A549 (cell line): Measurements from ENCODE around the gene DMBT1. TPM values are rescaled to one million over a fixed set of nuclear protein-coding genes. Genes with fewer than 3 reads are reported as not detected.

Experiments used
- ATAC-seq, 2 experiments: fragments of 200-7000 bp in 1 of 2; fragments of >200 bp in 1 of 2; cut with Nextera tagmentation in 1 of 2; cut with Tn5 transposase in 1 of 2; 3 replicates each; pipeline versions ENCODE4 v1.8.0 to v1.9.1; 2018 to 2020; ENCODE audit warnings: mild to moderate bottlenecking in 1 of 2, moderate library complexity in 1 of 2
- CTCF ChIA-PET: fragments of 300-600 bp; sonication (Branson Sonifier 250); formaldehyde crosslinking; extraction: SDS; loops from one replicate; lab custom pipeline; 2021; ENCODE audit warnings: antibody characterized with exemption, inconsistent platforms; lab: Yijun Ruan, JAX
- POLR2A ChIA-PET: fragments of 350-600 bp; formaldehyde crosslinking; extraction: SDS; loops from one replicate; lab custom pipeline; 2021; ENCODE audit warnings: antibody characterized with exemption, inconsistent platforms; lab: Yijun Ruan, JAX
- DNase-seq, 2 experiments: peaks; one replicate each; pipeline versions ENCODE4 v3.0.0 to v3.0.0-alpha.2; 2011 to 2016; ENCODE audit warnings: low read depth in 1 of 2, low spot score in 1 of 2
- FAIRE-seq: peaks from 2 replicates; lab custom pipeline; 2011; peaks lifted over from hg19 to GRCh38; lab: Jason Lieb, UNC
- H3K27ac ChIP-seq, 2 experiments: fragments of >200 bp; sonication (Bioruptor Twin); formaldehyde crosslinking; 3 replicates each; pipeline ENCODE4 v1.5.1; 2016 to 2017
- H3K4me1 ChIP-seq: fragments of >200 bp; sonication (Bioruptor Twin); formaldehyde crosslinking; 3 replicates; pipeline ENCODE4 v1.6.1; 2016
- H3K4me2 ChIP-seq: fragments of >200 bp; sonication (Bioruptor Twin); formaldehyde crosslinking; 3 replicates; pipeline ENCODE4 v1.6.1; 2016
- H3K4me3 ChIP-seq: fragments of >200 bp; sonication (Bioruptor Twin); formaldehyde crosslinking; 3 replicates; pipeline ENCODE4 v1.5.1; 2016
- H3K9me3 ChIP-seq: fragments of >200 bp; sonication (Bioruptor Twin); formaldehyde crosslinking; 3 replicates; pipeline ENCODE4 v1.6.1; 2016
- ATOH8 ChIP-seq: fragments of 250-450 bp; sonication (Bioruptor Pico); IDR thresholded peaks from 2 replicates; pipeline ENCODE4 v1.5.0; 2020; ENCODE audit warnings: low read depth, mild to moderate bottlenecking, moderate library complexity
- BCL3 ChIP-seq: fragments of >200 bp; sonication (Bioruptor Twin); formaldehyde crosslinking; IDR thresholded peaks from 3 replicates; pipeline ENCODE4 v1.6.1; 2016
- CTCF ChIP-seq: fragments of >200 bp; sonication (Bioruptor Twin); formaldehyde crosslinking; IDR thresholded peaks from 3 replicates; pipeline ENCODE4 v1.5.1; 2016
- EHF ChIP-seq: fragments of 250-450 bp; sonication (Bioruptor Pico); IDR thresholded peaks from 2 replicates; pipeline ENCODE4 v1.5.0; 2020; ENCODE audit warnings: mild to moderate bottlenecking
- ELK1 ChIP-seq: fragments of 150-350 bp; IDR thresholded peaks from 2 replicates; pipeline ENCODE4 v1.6.1; 2014; ENCODE audit warnings: low read depth, mild to moderate bottlenecking, low read length
- HDAC2 ChIP-seq: fragments of 200-600 bp; sonication (generic); IDR thresholded peaks from 2 replicates; pipeline ENCODE4 v1.6.1; 2016
- HEYL ChIP-seq: fragments of 250-450 bp; sonication (Bioruptor Pico); IDR thresholded peaks from 2 replicates; pipeline ENCODE4 v1.8.0; 2021; ENCODE audit warnings: mild to moderate bottlenecking, moderate library complexity
- HOXB5 ChIP-seq: fragments of 250-450 bp; sonication (Bioruptor Pico); IDR thresholded peaks from 2 replicates; pipeline ENCODE4 v1.5.0; 2020; ENCODE audit warnings: mild to moderate bottlenecking, moderate library complexity
- JUN ChIP-seq, 2 experiments: fragments of >200 bp; sonication (Bioruptor Twin); formaldehyde crosslinking; IDR thresholded peaks; 2 replicates in 1 of 2; 3 replicates in 1 of 2; pipeline ENCODE4 v1.6.1; 2016 to 2017
- KDM1A ChIP-seq: fragments of 200-600 bp; sonication (generic); IDR thresholded peaks from 2 replicates; pipeline ENCODE4 v1.6.1; 2016; ENCODE audit warnings: low read depth, mild to moderate bottlenecking
- MAZ ChIP-seq: fragments of 150-350 bp; IDR thresholded peaks from 2 replicates; pipeline ENCODE4 v1.6.1; 2014; ENCODE audit warnings: antibody characterized with exemption, low read depth, low read length, borderline replicate concordance
- MYC ChIP-seq: IDR thresholded peaks from 2 replicates; pipeline ENCODE4 v1.6.1; 2012; ENCODE audit warnings: mild to moderate bottlenecking, inconsistent platforms, low read length, improper control_type of control experiment, borderline replicate concordance
- NFE2L2 ChIP-seq: fragments of 150-350 bp; conservative IDR thresholded peaks from 2 replicates; pipeline ENCODE4 v1.6.1; 2014; ENCODE audit warnings: low read length
- NPAS2 ChIP-seq: fragments of 250-450 bp; sonication (Bioruptor Pico); IDR thresholded peaks from 2 replicates; pipeline ENCODE4 v1.8.0; 2022; ENCODE audit warnings: mild to moderate bottlenecking, moderate library complexity, borderline replicate concordance
- RARB ChIP-seq: fragments of 250-450 bp; sonication (Bioruptor Pico); IDR thresholded peaks from 2 replicates; pipeline ENCODE4 v1.8.0; 2021; ENCODE audit warnings: mild to moderate bottlenecking, moderate library complexity
- RCOR1 ChIP-seq: fragments of 150-350 bp; IDR thresholded peaks from 2 replicates; pipeline ENCODE4 v1.6.1; 2014; ENCODE audit warnings: antibody characterized with exemption, low read length, low read depth
- RNF2 ChIP-seq: fragments of 200-600 bp; sonication (generic); IDR thresholded peaks from 2 replicates; pipeline ENCODE4 v1.6.1; 2016; ENCODE audit warnings: low read depth, mild to moderate bottlenecking, antibody characterized with exemption, moderate library complexity, borderline replicate concordance
- TFCP2L1 ChIP-seq: fragments of 250-450 bp; sonication (Bioruptor Pico); IDR thresholded peaks from 2 replicates; pipeline ENCODE4 v1.5.0; 2021; ENCODE audit warnings: mild to moderate bottlenecking
- ZNF302 ChIP-seq: fragments of 250-450 bp; sonication (Bioruptor Pico); IDR thresholded peaks from 2 replicates; pipeline ENCODE4 v1.9.0; 2021; ENCODE audit warnings: inconsistent platforms, mild to moderate bottlenecking, moderate library complexity
- WGBS: methylation state at CpG from one replicate; pipeline ENCODE4 v1.1.6; 2017; ENCODE audit errors: missing lambda C conversion rate; 5-methylcytosine and 5-hydroxymethylcytosine counted together
- polyA plus RNA-seq, 4 experiments: library from polyadenylated mRNA; depleted of rRNA in 3 of 4; stranded (reverse); fragments of >200 nt; fragmentation: RNase III in 1 of 4; extraction: RNeasy Plus Mini Kit Qiagen cat#74134 plus additional on column Dnase treatment in 1 of 4; gene quantifications; 2 replicates in 3 of 4; 3 replicates in 1 of 4; pipeline ENCODE4 v1.2.3, GENCODE V29; 2011 to 2017
- TF ChIP-seq, protein P1 (sequence below): IDR thresholded peaks from 2 replicates; pipeline ENCODE4 v1.6.1; 2012; ENCODE audit warnings: low read depth, borderline replicate concordance
- TF ChIP-seq, protein P2 (sequence below): IDR thresholded peaks from 2 replicates; pipeline ENCODE4 v1.6.1; 2012

DMBT1 gene
- polyA plus RNA-seq, 2 of the 4 experiments (the other 2 are of a cell fraction), result 0.01 to 0.03 TPM

- ChIA-PET POLR2A (no interaction called here), CTCF (interaction anchor here (0.6 to 4.5 kb wide), 2 partner anchors 12 to 1580 kb away, joined by 3 to 34 read pairs; no protein-coding TSS in a partner anchor)
- ATAC-seq, result no peak
- no peak for FAIRE-seq
- TF ChIP-seq TFCP2L1 (CRISPR knock-in tag) (no peak), JUN (IDR thresholded peaks at IDR 0.05) (no peak), MAZ (no peak), RARB (CRISPR knock-in tag) (no peak), MYC (no peak), HDAC2 (no peak), KDM1A (no peak), EHF (CRISPR knock-in tag) (no peak), ATOH8 (CRISPR knock-in tag) (no peak)
- TF ChIP-seq, protein P1, sequence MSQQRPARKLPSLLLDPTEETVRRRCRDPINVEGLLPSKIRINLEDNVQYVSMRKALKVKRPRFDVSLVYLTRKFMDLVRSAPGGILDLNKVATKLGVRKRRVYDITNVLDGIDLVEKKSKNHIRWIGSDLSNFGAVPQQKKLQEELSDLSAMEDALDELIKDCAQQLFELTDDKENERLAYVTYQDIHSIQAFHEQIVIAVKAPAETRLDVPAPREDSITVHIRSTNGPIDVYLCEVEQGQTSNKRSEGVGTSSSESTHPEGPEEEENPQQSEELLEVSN, result no peak
- TF ChIP-seq, protein P2, sequence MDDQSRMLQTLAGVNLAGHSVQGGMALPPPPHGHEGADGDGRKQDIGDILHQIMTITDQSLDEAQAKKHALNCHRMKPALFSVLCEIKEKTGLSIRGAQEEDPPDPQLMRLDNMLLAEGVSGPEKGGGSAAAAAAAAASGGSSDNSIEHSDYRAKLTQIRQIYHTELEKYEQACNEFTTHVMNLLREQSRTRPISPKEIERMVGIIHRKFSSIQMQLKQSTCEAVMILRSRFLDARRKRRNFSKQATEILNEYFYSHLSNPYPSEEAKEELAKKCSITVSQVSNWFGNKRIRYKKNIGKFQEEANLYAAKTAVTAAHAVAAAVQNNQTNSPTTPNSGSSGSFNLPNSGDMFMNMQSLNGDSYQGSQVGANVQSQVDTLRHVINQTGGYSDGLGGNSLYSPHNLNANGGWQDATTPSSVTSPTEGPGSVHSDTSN, result no peak
- H3K27ac ChIP-seq, result no peak overlapping the region
- DNase-seq, result no peak
- H3K4me3 ChIP-seq, result no peak overlapping the region
- H3K4me1 ChIP-seq, result no peaks in the 10 kb centered on the region
- no peaks in the 10 kb centered on the region for H3K9me3 ChIP-seq
- no peak overlapping the region for H3K4me2 ChIP-seq
- 17% methylated on average over 6 of the region's 6 CpGs for WGBS
Measured at GRCh38 chr10:122660696-122661095, 100.1 kb downstream of the DMBT1 start.

GRCh38 chr10:122662231-122662630 is 101.7 kb downstream of the DMBT1 start:
- H3K4me1 ChIP-seq, result no peaks in the 10 kb centered on the region
- CTCF ChIA-PET, result interaction anchor here (1.4 to 2.1 kb wide), 2 partner anchors 14 to 16 kb away, joined by 3 to 8 read pairs; no protein-coding TSS in a partner anchor
- H3K9me3 ChIP-seq, result no peaks in the 10 kb centered on the region
- H3K27ac ChIP-seq, result no peak overlapping the region
- FAIRE-seq (no peak), ATAC-seq (no peak)
- H3K4me2 ChIP-seq, result no peak overlapping the region
- no peak overlapping the region for H3K4me3 ChIP-seq
- WGBS, result 2% methylated on average over 6 of the region's 6 CpGs
- POLR2A ChIA-PET, result no interaction called here
- TF ChIP-seq NPAS2, result no peak
- TF ChIP-seq HEYL, result no peak
- TF ChIP-seq RNF2, result no peak
- no peak for TF ChIP-seq BCL3
- TF ChIP-seq CTCF, result no peak
- TF ChIP-seq EHF (CRISPR knock-in tag), result no peak
- TF ChIP-seq NFE2L2, result no peak
- no peak for TF ChIP-seq ELK1
- no peak for TF ChIP-seq RCOR1
- TF ChIP-seq ZNF302 (CRISPR knock-in tag), result no peak
- no peak for TF ChIP-seq HOXB5 (CRISPR knock-in tag)
- TF ChIP-seq, all 56 proteins: peak for 0
- DNase-seq, result no peak
